Mesothelial cell of epicardium (in vitro differentiated cells): ENCODE measurements around the gene RAB44. TPM values are rescaled to one million over a fixed set of nuclear protein-coding genes. Genes with fewer than 3 reads are reported as not detected.

Source experiments
- DNase-seq, 2 experiments: peaks; one replicate each; pipeline ENCODE4 v3.0.0; 2021; ENCODE audit warnings: low spot score in 2 of 2; ENCODE audit not compliant: unreplicated experiment in 2 of 2
- H3K27ac Mint-ChIP-seq: 2 replicates; pipeline ENCODE4 v1.8.0; 2021; ENCODE audit warnings: mixed read lengths
- H3K27me3 Mint-ChIP-seq: 2 replicates; pipeline ENCODE4 v1.8.0; 2021; ENCODE audit warnings: low read depth, mixed read lengths
- H3K36me3 Mint-ChIP-seq: 2 replicates; pipeline ENCODE4 v1.8.0; 2021; ENCODE audit warnings: mixed read lengths
- H3K4me1 Mint-ChIP-seq: 2 replicates; pipeline ENCODE4 v1.8.0; 2021; ENCODE audit warnings: mixed read lengths
- H3K4me3 Mint-ChIP-seq: 2 replicates; pipeline ENCODE4 v1.8.0; 2021; ENCODE audit warnings: mild to moderate bottlenecking, moderate library complexity, mixed read lengths
- H3K9me3 Mint-ChIP-seq: 2 replicates; pipeline ENCODE4 v1.8.0; 2021; ENCODE audit warnings: mixed read lengths
- CTCF ChIP-seq: fragments of 200-600 bp; sonication (generic); IDR thresholded peaks from one replicate; pipeline ENCODE4 v1.5.0; 2021; ENCODE audit warnings: antibody characterized with exemption; ENCODE audit not compliant: unreplicated experiment
- total RNA-seq: library from RNA; stranded (reverse); gene quantifications from 3 replicates; pipeline ENCODE4 v1.2.1, GENCODE V29; 2021

The RAB44 gene
- total RNA-seq, 1 donor from 2014 or later: 0.07 TPM

GRCh38 chr6:36677753-36678487 lies 19.7 kb upstream of the RAB44 start:
- peaks cover 11% of the 10 kb centered on the region for H3K27me3 Mint-ChIP-seq
- DNase-seq: no peak
- H3K4me1 Mint-ChIP-seq: peaks cover 43% of the 10 kb centered on the region

GRCh38 chr6:36678488-36679042 lies 19.1 kb upstream of the RAB44 start, which contains the start of gene CDKN1A:
TSS of gene CDKN1A (plus strand) at chr6:36678714. CDS start at chr6:36684102, 5,388 bp downstream.
- TF ChIP-seq CTCF: no peak
- DNase-seq: peak; percentile 77 to 87
- peak within 1 kb of the TSS; percentile 89 for H3K4me3 Mint-ChIP-seq
- H3K36me3 Mint-ChIP-seq: no peaks in the 10 kb centered on the region
- H3K27me3 Mint-ChIP-seq: peaks cover 11% of the 10 kb centered on the region
- no peaks in the 10 kb centered on the region for H3K9me3 Mint-ChIP-seq
- peaks cover 43% of the 10 kb centered on the region for H3K4me1 Mint-ChIP-seq
- peak within 1 kb of the TSS; percentile 94 for H3K27ac Mint-ChIP-seq

More at GRCh38 chr6:36677753-36678487, 19.7 kb upstream of the RAB44 start:
- Mint-ChIP-seq H3K9me3 (no peaks in the 10 kb centered on the region), H3K4me3 (peak overlapping the region; percentile 62), H3K27ac (peak overlapping the region; percentile 89), H3K36me3 (no peaks in the 10 kb centered on the region)
- TF ChIP-seq CTCF: no peak

GRCh38 chr6:36679043-36679833 lies 18.4 kb upstream of the RAB44 start:
- H3K36me3 Mint-ChIP-seq: no peaks in the 10 kb centered on the region
- H3K4me3 Mint-ChIP-seq: peak overlapping the region; percentile 89
- no peak for DNase-seq
- H3K9me3 Mint-ChIP-seq: no peaks in the 10 kb centered on the region
- H3K27ac Mint-ChIP-seq: peak overlapping the region; percentile 94
- TF ChIP-seq CTCF: no peak
- peaks cover 43% of the 10 kb centered on the region for H3K4me1 Mint-ChIP-seq
- peaks cover 11% of the 10 kb centered on the region for H3K27me3 Mint-ChIP-seq

GRCh38 chr6:36682328-36683144 lies 15.1 kb upstream of the RAB44 start:
- Mint-ChIP-seq H3K27me3 (peaks cover 11% of the 10 kb centered on the region), H3K27ac (peak overlapping the region; percentile 37), H3K4me1 (peaks cover 24% of the 10 kb centered on the region), H3K4me3 (peak overlapping the region; percentile 48), H3K9me3 (no peaks in the 10 kb centered on the region), H3K36me3 (peaks cover 5% of the 10 kb centered on the region)
- DNase-seq: no peak
- TF ChIP-seq CTCF: no peak

- H3K27ac Mint-ChIP-seq: no peak overlapping the region
- H3K4me3 Mint-ChIP-seq: no peak overlapping the region
Measured at GRCh38 chr6:36683145-36683655, 14.4 kb upstream of the RAB44 start.

More at GRCh38 chr6:36683145-36683655, 14.4 kb upstream of the RAB44 start:
- Mint-ChIP-seq H3K36me3 (peaks cover 5% of the 10 kb centered on the region), H3K4me1 (peaks cover 17% of the 10 kb centered on the region), H3K27me3 (peaks cover 11% of the 10 kb centered on the region), H3K9me3 (no peaks in the 10 kb centered on the region)
- no peak for TF ChIP-seq CTCF
- DNase-seq: no peak
